CD14-positive monocyte (primary cell): ENCODE data around the gene JSRP1. TPM values are rescaled to one million over a fixed set of nuclear protein-coding genes. Genes with fewer than 3 reads are reported as not detected.

Experiments
- DNase-seq, 3 donors: peaks; one replicate each; pipeline ENCODE4 v3.0.0-alpha.2; 2011 to 2022
- H2AFZ ChIP-seq: 2 replicates; pipeline ENCODE4 v1.6.0; 2012; ENCODE audit warnings: mild to moderate bottlenecking, low read depth, low read length, inconsistent platforms; ENCODE audit not compliant: insufficient read depth, poor library complexity, severe bottlenecking
- H3K27ac ChIP-seq, 2 donors: 1 replicate in 1 of 2; 2 replicates in 1 of 2; pipeline ENCODE4 v1.5.1; 2012 to 2013; ENCODE audit warnings: low read length in 2 of 2, control low read depth in 1 of 2, inconsistent platforms in 1 of 2, low read depth in 1 of 2, mild to moderate bottlenecking in 1 of 2
- H3K27me3 ChIP-seq, 2 donors: one replicate each; pipeline versions ENCODE4 v1.6.0 to v1.6.1; 2011 to 2013; ENCODE audit warnings: low read length in 2 of 2; ENCODE audit not compliant: control insufficient read depth in 2 of 2, insufficient read depth in 2 of 2
- H3K36me3 ChIP-seq, 2 donors: replicated peaks in 1 of 2; 1 replicate in 1 of 2; 2 replicates in 1 of 2; pipeline versions ENCODE4 v1.5.1 to v1.6.1; 2012 to 2013; ENCODE audit warnings: low read length in 2 of 2, control low read depth in 1 of 2, inconsistent platforms in 1 of 2, mild to moderate bottlenecking in 1 of 2; ENCODE audit not compliant: insufficient read depth in 2 of 2, control insufficient read depth in 1 of 2
- H3K4me1 ChIP-seq, 2 donors: 1 replicate in 1 of 2; 2 replicates in 1 of 2; pipeline versions ENCODE4 v1.5.1 to v1.6.1; 2012 to 2013; ENCODE audit warnings: low read length in 2 of 2, control low read depth in 1 of 2, inconsistent platforms in 1 of 2, mild to moderate bottlenecking in 1 of 2, moderate library complexity in 1 of 2; ENCODE audit not compliant: insufficient read depth in 2 of 2, control insufficient read depth in 1 of 2
- H3K4me2 ChIP-seq: replicated peaks from 2 replicates; pipeline ENCODE3; 2012; ENCODE audit warnings: low read length, moderate library complexity, mild to moderate bottlenecking; ENCODE audit not compliant: poor library complexity, severe bottlenecking; ENCODE audit errors: extremely low read depth
- H3K4me3 ChIP-seq, 3 experiments: fragments of 200-600 bp in 1 of 3; sonication (generic) in 1 of 3; replicated peaks in 1 of 3; 1 replicate in 2 of 3; 2 replicates in 1 of 3; pipeline ENCODE4 v1.5.1; 2011 to 2013; ENCODE audit warnings: low read length in 3 of 3, mild to moderate bottlenecking in 3 of 3, control low read depth in 2 of 3, low read depth in 2 of 3, inconsistent platforms in 1 of 3, moderate library complexity in 1 of 3
- H3K79me2 ChIP-seq: 2 replicates; pipeline ENCODE4 v1.6.0; 2012; ENCODE audit warnings: mild to moderate bottlenecking, control low read depth, inconsistent platforms, low read length, moderate library complexity; ENCODE audit not compliant: insufficient read depth
- H3K9ac ChIP-seq: 2 replicates; pipeline ENCODE4 v1.6.0; 2017; ENCODE audit warnings: low read length, mild to moderate bottlenecking; ENCODE audit not compliant: insufficient read depth, poor library complexity, severe bottlenecking
- H3K9me3 ChIP-seq, 2 donors: replicated peaks in 1 of 2; 1 replicate in 1 of 2; 2 replicates in 1 of 2; pipeline versions ENCODE4 v1.5.1 to v1.6.1; 2012 to 2013; ENCODE audit warnings: low read length in 2 of 2, control low read depth in 1 of 2; ENCODE audit not compliant: control insufficient read depth in 1 of 2, insufficient read depth in 1 of 2
- H4K20me1 ChIP-seq: 2 replicates; pipeline ENCODE4 v1.6.0; 2012; ENCODE audit warnings: mild to moderate bottlenecking, low read length, control low read depth, moderate library complexity; ENCODE audit not compliant: insufficient read depth
- H3K27ac Mint-ChIP-seq, 7 donors: one replicate each; pipeline ENCODE4 v1.8.0; 2020; ENCODE audit warnings: mild to moderate bottlenecking in 7 of 7, mixed read lengths in 7 of 7, moderate library complexity in 6 of 7, inconsistent platforms in 2 of 7
- H3K27me3 Mint-ChIP-seq, 3 donors: one replicate each; pipeline ENCODE4 v1.8.0; 2021 to 2022; ENCODE audit warnings: low read depth in 3 of 3, mild to moderate bottlenecking in 3 of 3, mixed read lengths in 3 of 3, moderate library complexity in 3 of 3, inconsistent platforms in 1 of 3
- H3K36me3 Mint-ChIP-seq, 2 donors: one replicate each; pipeline ENCODE4 v1.8.0; 2020; ENCODE audit warnings: mixed read lengths in 2 of 2, inconsistent platforms in 1 of 2, mild to moderate bottlenecking in 1 of 2
- H3K4me1 Mint-ChIP-seq: one replicate; pipeline ENCODE4 v1.8.0; 2020; ENCODE audit warnings: mild to moderate bottlenecking, mixed read lengths
- H3K4me3 Mint-ChIP-seq, 2 donors: one replicate each; pipeline ENCODE4 v1.8.0; 2020; ENCODE audit warnings: mild to moderate bottlenecking in 2 of 2, mixed read lengths in 2 of 2, moderate library complexity in 1 of 2
- H3K9me3 Mint-ChIP-seq, 7 donors: one replicate each; pipeline ENCODE4 v1.8.0; 2020 to 2022; ENCODE audit warnings: mixed read lengths in 7 of 7, mild to moderate bottlenecking in 6 of 7, moderate library complexity in 6 of 7, inconsistent platforms in 2 of 7
- CTCF ChIP-seq: fragments of 200-600 bp; IDR thresholded peaks from one replicate; pipeline ENCODE4 v1.8.0; 2022; ENCODE audit warnings: antibody characterized with exemption, mild to moderate bottlenecking
- WGBS: methylation state at CpG from one replicate; pipeline ENCODE4 v1.1.5; 2013; ENCODE audit warnings: missing lambda C conversion rate; ENCODE audit not compliant: insufficient coverage; 5-methylcytosine and 5-hydroxymethylcytosine counted together
- intact Hi-C, 2 donors: fragments of 100-400 bp; cut with micrococcal nuclease; formaldehyde crosslinking; loops; one replicate each; pipeline versions ENCODE4 v1.15.0 to v1.15.1; 2023
- polyA plus RNA-seq, 3 donors: library from polyadenylated mRNA; depleted of rRNA in 1 of 3; unstranded in 2 of 3; stranded (reverse) in 1 of 3; fragments of 300-500 nt in 2 of 3; fragments of >200 nt in 1 of 3; fragmentation: Illumina TruSeq in 2 of 3; gene quantifications; 1 replicate in 2 of 3; 2 replicates in 1 of 3; pipeline ENCODE4 v1.2.3, GENCODE V29; 2012 to 2021

Gene JSRP1
- polyA plus RNA-seq, 3 donors = 0.38 to 0.50 TPM; not detected in 1

- H3K4me1 ChIP-seq = peaks cover 48 to 61% of the 10 kb centered on the region in 2 donors
- H3K36me3 ChIP-seq = peaks cover 33 to 40% of the 10 kb centered on the region in 2 donors
- peaks cover 53% of the 10 kb centered on the region for H3K4me1 Mint-ChIP-seq
- TF ChIP-seq CTCF = no peak
- peaks cover 0 to 9% (median 2%) of the 10 kb centered on the region in 3 donors for H3K27me3 Mint-ChIP-seq
- H3K4me2 ChIP-seq = peak overlapping the region; percentile 46
- H3K4me3 Mint-ChIP-seq = no peak overlapping the region
- H2AFZ ChIP-seq = no peak overlapping the region
- no peak overlapping the region for H3K9ac ChIP-seq
- no peak overlapping the region for H3K4me3 ChIP-seq
- peak overlapping the region in 1 of 7 donors; percentile 6 for H3K27ac Mint-ChIP-seq
- no peak for DNase-seq
- peaks cover 0 to 2% (median 0%) of the 10 kb centered on the region in 7 donors for H3K9me3 Mint-ChIP-seq
- peaks cover 67% of the 10 kb centered on the region for H3K79me2 ChIP-seq
- no peaks in the 10 kb centered on the region for H3K9me3 ChIP-seq
- no peaks in the 10 kb centered on the region for H3K27me3 ChIP-seq
- peaks cover 34 to 66% of the 10 kb centered on the region in 2 donors for H3K36me3 Mint-ChIP-seq
- H3K27ac ChIP-seq = no peak overlapping the region
- 90% methylated on average over 74 of the region's 74 CpGs for WGBS
- H4K20me1 ChIP-seq = peaks cover 90% of the 10 kb centered on the region
- intact Hi-C loops = loop anchor here (5.0 to 10.0 kb wide), 2 partner anchors 41 to 339 kb away; no protein-coding TSS in a partner anchor
Observed at GRCh38 chr19:2275588-2276428, 19.6 kb upstream of the JSRP1 start.

GRCh38 chr19:2274931-2275535, 18.8 kb upstream of the JSRP1 start:
- H3K9ac ChIP-seq = no peak overlapping the region
- peaks cover 0 to 5% (median 2%) of the 10 kb centered on the region in 3 donors for H3K27me3 Mint-ChIP-seq
- peak overlapping the region in 1 of 3 experiments; percentile 100 for H3K4me3 ChIP-seq
- peaks cover 0 to 2% (median 0%) of the 10 kb centered on the region in 7 donors for H3K9me3 Mint-ChIP-seq
- peak overlapping the region; percentile 35 to 92 (median 85) for H3K27ac Mint-ChIP-seq
- H3K4me1 Mint-ChIP-seq = peaks cover 45% of the 10 kb centered on the region
- peaks cover 70% of the 10 kb centered on the region for H3K79me2 ChIP-seq
- no peaks in the 10 kb centered on the region for H3K9me3 ChIP-seq
- peak; percentile 64 for TF ChIP-seq CTCF
- peaks cover 88% of the 10 kb centered on the region for H4K20me1 ChIP-seq
- H3K36me3 ChIP-seq = peaks cover 33 to 40% of the 10 kb centered on the region in 2 donors
- H3K27me3 ChIP-seq = no peaks in the 10 kb centered on the region
- H2AFZ ChIP-seq = no peak overlapping the region
- peaks cover 34 to 66% of the 10 kb centered on the region in 2 donors for H3K36me3 Mint-ChIP-seq
- H3K27ac ChIP-seq = peak overlapping the region; percentile 40 to 71
- DNase-seq = peak; percentile 56 to 67 (median 65)
- H3K4me3 Mint-ChIP-seq = peak overlapping the region in 1 of 2 donors; percentile 20
- peaks cover 42 to 54% of the 10 kb centered on the region in 2 donors for H3K4me1 ChIP-seq
- WGBS = 46% methylated on average over 10 of the region's 16 CpGs
- intact Hi-C loops = loop anchor here (5.0 to 10.0 kb wide), 4 partner anchors 42 to 340 kb away; partner anchors contain the start of genes DOT1L (in 1 of the 2), LSM7 (in 1 of the 2) and SPPL2B (in 1 of the 2)
- H3K4me2 ChIP-seq = peak overlapping the region; percentile 46
